Body of pancreas (tissue), 4 donors: ENCODE results near the gene ZFHX3.

Source experiments
- POLR2A ChIP-seq, 3 donors: fragments of 450-650 bp; IDR thresholded peaks; one replicate each; pipeline ENCODE4 v1.6.1; 2016; ENCODE audit warnings: antibody characterized with exemption in 3 of 3, mild to moderate bottlenecking in 2 of 3
- TF ChIP-seq, protein P1 (sequence below), 7 experiments: fragments of 450-650 bp in 4 of 7; fragments of 200-600 bp in 3 of 7; sonication (generic) in 3 of 7; IDR thresholded peaks; one replicate each; pipeline ENCODE4 v1.5.1; 2016 to 2019; ENCODE audit warnings: antibody characterized with exemption in 7 of 7

DNA sequence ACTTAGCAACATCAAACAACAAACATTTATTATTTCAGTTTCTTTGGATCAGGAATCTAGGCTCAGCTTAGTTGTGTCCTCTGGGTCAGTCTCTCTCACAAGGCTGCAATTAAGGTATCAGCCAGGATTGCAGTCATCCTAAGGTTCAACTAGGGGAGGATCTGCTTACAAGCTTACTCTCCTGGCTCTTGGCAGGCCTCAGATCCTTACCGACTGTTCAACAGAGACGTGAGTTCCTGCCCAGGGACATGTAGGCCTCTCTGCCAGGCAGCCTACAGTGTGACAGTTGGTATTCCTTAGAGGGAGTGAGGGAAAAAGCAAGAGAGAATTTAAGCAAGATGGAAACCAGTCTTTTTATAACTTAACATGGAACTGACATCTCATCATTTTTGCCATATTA lies 294.0 kb downstream of the ZFHX3 start:
- TF ChIP-seq POLR2A (IDR thresholded peaks at IDR 0.05), result no peak
- TF ChIP-seq, protein P1, sequence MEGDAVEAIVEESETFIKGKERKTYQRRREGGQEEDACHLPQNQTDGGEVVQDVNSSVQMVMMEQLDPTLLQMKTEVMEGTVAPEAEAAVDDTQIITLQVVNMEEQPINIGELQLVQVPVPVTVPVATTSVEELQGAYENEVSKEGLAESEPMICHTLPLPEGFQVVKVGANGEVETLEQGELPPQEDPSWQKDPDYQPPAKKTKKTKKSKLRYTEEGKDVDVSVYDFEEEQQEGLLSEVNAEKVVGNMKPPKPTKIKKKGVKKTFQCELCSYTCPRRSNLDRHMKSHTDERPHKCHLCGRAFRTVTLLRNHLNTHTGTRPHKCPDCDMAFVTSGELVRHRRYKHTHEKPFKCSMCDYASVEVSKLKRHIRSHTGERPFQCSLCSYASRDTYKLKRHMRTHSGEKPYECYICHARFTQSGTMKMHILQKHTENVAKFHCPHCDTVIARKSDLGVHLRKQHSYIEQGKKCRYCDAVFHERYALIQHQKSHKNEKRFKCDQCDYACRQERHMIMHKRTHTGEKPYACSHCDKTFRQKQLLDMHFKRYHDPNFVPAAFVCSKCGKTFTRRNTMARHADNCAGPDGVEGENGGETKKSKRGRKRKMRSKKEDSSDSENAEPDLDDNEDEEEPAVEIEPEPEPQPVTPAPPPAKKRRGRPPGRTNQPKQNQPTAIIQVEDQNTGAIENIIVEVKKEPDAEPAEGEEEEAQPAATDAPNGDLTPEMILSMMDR (IDR thresholded peaks at IDR 0.05), result no peak
